ENCODE data around the gene TTLL6. TPM values are rescaled to one million over a fixed set of nuclear protein-coding genes. Genes with fewer than 3 reads are reported as not detected.

The TTLL6 gene
- total and polyA plus RNA-seq, 2 of the 4 experiments (the other 2 are of a cell fraction): not detected

DNA sequence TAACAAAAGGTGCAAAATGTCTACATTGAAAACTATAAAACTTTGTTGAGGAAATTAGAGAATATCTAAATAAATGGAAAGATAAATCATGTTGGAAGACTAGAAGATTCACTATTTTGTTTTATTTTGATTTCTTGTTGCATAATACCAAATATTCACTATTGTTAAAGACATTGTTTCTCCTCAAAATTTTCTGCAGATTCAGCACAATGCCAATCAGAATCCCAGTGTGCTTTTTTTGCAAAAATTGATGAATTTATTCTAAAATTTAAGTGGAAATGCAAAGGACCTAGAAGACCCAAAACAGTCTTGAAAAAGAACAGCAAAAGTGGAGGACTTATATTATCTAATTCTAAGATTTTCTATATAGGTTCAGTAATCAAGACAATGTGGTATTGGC is 40.4 kb downstream of the TTLL6 start:
- H2BK5ac ChIP-seq (ENCODE audit: low read depth, low read length, poor library complexity, severe bottlenecking): no peak overlapping the region
- intact Hi-C loops (cut with micrococcal nuclease): no loop called here
- ChIA-PET CTCF (no interaction called here), POLR2A (ENCODE audit: unreplicated experiment) (no interaction called here)
- ATAC-seq (ENCODE audit: low read depth): no peak
- dilution Hi-C loops (cut with HindIII; ENCODE audit: low sequenced_read_pairs, unreplicated experiment): no loop called here
- no peak overlapping the region for H3K27ac ChIP-seq (ENCODE audit: insufficient read depth, low read length)
- H3K4me1 ChIP-seq (ENCODE audit: control insufficient read depth, insufficient read depth, low read length): no peaks in the 10 kb centered on the region
- H3K4me3 ChIP-seq (ENCODE audit: insufficient read depth, low read depth, low read length): no peak overlapping the region
- H2BK20ac ChIP-seq (ENCODE audit: low read depth, low read length): no peak overlapping the region
- no peak overlapping the region for H4K5ac ChIP-seq (ENCODE audit: low read depth, low read length)
- H3K9ac ChIP-seq (ENCODE audit: low read depth, low read length): no peak overlapping the region
- H3K9me3 ChIP-seq (ENCODE audit: control insufficient read depth, insufficient read depth, low read length): peaks cover 1% of the 10 kb centered on the region
- H2AK9ac ChIP-seq (replicated peaks; ENCODE audit: low read depth, low read length, poor library complexity): no peak overlapping the region
- H3K18ac ChIP-seq (ENCODE audit: low read depth, low read length): no peak overlapping the region
- H4K8ac ChIP-seq (ENCODE audit: low read depth in 2 of 2, low read length in 2 of 2): no peak overlapping the region
- no peak overlapping the region for H3K14ac ChIP-seq (replicated peaks; ENCODE audit: low read depth, low read length)
- H3K27me3 ChIP-seq (ENCODE audit: control insufficient read depth, insufficient read depth, low read length): peaks cover 20% of the 10 kb centered on the region
- H2AK5ac ChIP-seq (ENCODE audit: low read depth, low read length): no peak overlapping the region
- no peaks in the 10 kb centered on the region for H3K79me1 ChIP-seq (ENCODE audit: low read depth in 1 of 2, low read length in 2 of 2)
- no peak overlapping the region for H4K91ac ChIP-seq (ENCODE audit: insufficient read depth, low read depth, low read length)
- no peak overlapping the region for H3K4ac ChIP-seq (ENCODE audit: low read depth, low read length)
- H3K23ac ChIP-seq (ENCODE audit: low read depth, low read length): no peak overlapping the region
- H3K56ac ChIP-seq (ENCODE audit: extremely low read depth, insufficient read depth, low read length): no peak overlapping the region
- DNase-seq: no peak
- no peak overlapping the region for H2AFZ ChIP-seq (replicated peaks; ENCODE audit: low read length, poor library complexity)
- no TSS peak for BruUV-seq (replicated peaks)
- H2BK120ac ChIP-seq (ENCODE audit: low read depth, low read length): no peak overlapping the region
- TF ChIP-seq RAD21 (IDR thresholded peaks at IDR 0.05; ENCODE audit: low read length) (no peak), SMC3 (IDR thresholded peaks at IDR 0.05; ENCODE audit: low read depth, low read length) (no peak), CEBPB (IDR thresholded peaks at IDR 0.05; ENCODE audit: low read depth, low read length) (no peak), NFE2L2 (IDR thresholded peaks at IDR 0.05; ENCODE audit: low read depth, low read length) (no peak), BHLHE40 (IDR thresholded peaks at IDR 0.05; ENCODE audit: low read depth, low read length) (no peak), RCOR1 (IDR thresholded peaks at IDR 0.05; ENCODE audit: insufficient replicate concordance, low read length) (no peak), MAFK (IDR thresholded peaks at IDR 0.05; ENCODE audit: low read depth, low read length) (peak; percentile 76)
- no peaks in the 10 kb centered on the region for H3K36me3 ChIP-seq (ENCODE audit: control insufficient read depth, insufficient read depth, low read length)
- no peaks in the 10 kb centered on the region for H4K20me1 ChIP-seq (ENCODE audit: insufficient read depth, low read length)
- H3K4me2 ChIP-seq (ENCODE audit: low read depth, low read length): no peak overlapping the region
- in situ Hi-C loops (cut with MboI; ENCODE audit: low sequenced_read_pairs): no loop called here
- H3K9me1 ChIP-seq (ENCODE audit: insufficient read depth, low read length): no peaks in the 10 kb centered on the region
- no peak overlapping the region for H2BK15ac ChIP-seq (ENCODE audit: low read depth, low read length)
